Loucy (cell line): ENCODE measurements around the gene FNDC7.

Experiments used
- H2AFZ ChIP-seq: fragments of 200-600 bp; sonication (generic); 2 replicates; pipeline ENCODE4 v1.6.0; 2016; ENCODE audit warnings: antibody characterized with exemption, mild to moderate bottlenecking, low read length, moderate library complexity
- H3F3A ChIP-seq: fragments of 200-600 bp; 2 replicates; pipeline ENCODE4 v1.6.0; 2016; ENCODE audit warnings: antibody characterized with exemption, low read depth, mild to moderate bottlenecking
- H3K27me3 ChIP-seq: fragments of 200-600 bp; sonication (generic); 2 replicates; pipeline ENCODE4 v1.6.1; 2014; ENCODE audit warnings: low read length, mild to moderate bottlenecking; ENCODE audit not compliant: insufficient read depth, poor library complexity, severe bottlenecking
- H3K36me3 ChIP-seq: fragments of 200-600 bp; sonication (generic); 2 replicates; pipeline ENCODE4 v1.6.1; 2016; ENCODE audit warnings: low read length; ENCODE audit not compliant: insufficient read depth
- H3K4me1 ChIP-seq: fragments of 200-600 bp; sonication (generic); 2 replicates; pipeline ENCODE4 v1.5.1; 2014; ENCODE audit warnings: low read length, mild to moderate bottlenecking; ENCODE audit not compliant: insufficient read depth, poor library complexity, severe bottlenecking
- H3K4me2 ChIP-seq: fragments of 200-600 bp; sonication (generic); 2 replicates; pipeline ENCODE4 v1.6.0; 2014; ENCODE audit warnings: antibody characterized with exemption, low read length, low read depth, mild to moderate bottlenecking; ENCODE audit not compliant: poor library complexity, severe bottlenecking
- H3K4me3 ChIP-seq: fragments of 200-600 bp; sonication (generic); 2 replicates; pipeline ENCODE4 v1.5.1; 2014; ENCODE audit warnings: low read length, mild to moderate bottlenecking, mixed read lengths; ENCODE audit not compliant: poor library complexity, severe bottlenecking
- H3K79me2 ChIP-seq: fragments of 200-600 bp; sonication (generic); 2 replicates; pipeline ENCODE4 v1.6.1; 2014; ENCODE audit warnings: low read length; ENCODE audit not compliant: insufficient read depth
- H3K9ac ChIP-seq: fragments of 200-600 bp; sonication (generic); 2 replicates; pipeline ENCODE4 v1.6.0; 2014; ENCODE audit warnings: mild to moderate bottlenecking, low read depth, low read length, moderate library complexity; ENCODE audit not compliant: poor library complexity, severe bottlenecking
- H3K9me2 ChIP-seq: fragments of 200-600 bp; sonication (generic); replicated peaks from 2 replicates; pipeline ENCODE4 v1.6.1; 2016; ENCODE audit warnings: low read depth, low read length, mixed read lengths
- H3K9me3 ChIP-seq: fragments of 200-600 bp; sonication (generic); 2 replicates; pipeline ENCODE4 v1.6.1; 2014; ENCODE audit warnings: mild to moderate bottlenecking, antibody characterized with exemption, low read length, low read depth; ENCODE audit not compliant: insufficient read depth
- H4K20me1 ChIP-seq: fragments of 200-600 bp; sonication (generic); 2 replicates; pipeline ENCODE4 v1.6.0; 2014; ENCODE audit warnings: antibody characterized with exemption, low read length, mild to moderate bottlenecking; ENCODE audit not compliant: insufficient read depth, poor library complexity, severe bottlenecking
- CTCF ChIP-seq: fragments of 200-600 bp; sonication (generic); conservative IDR thresholded peaks from 2 replicates; pipeline ENCODE4 v1.5.1; 2014; ENCODE audit warnings: mild to moderate bottlenecking, antibody characterized with exemption, low read length
- EZH2phosphoT487 ChIP-seq: fragments of 200-600 bp; IDR thresholded peaks from 2 replicates; pipeline ENCODE4 v1.6.1; 2018; ENCODE audit warnings: antibody characterized with exemption, mild to moderate bottlenecking, moderate library complexity, borderline replicate concordance

FNDC7 gene

GRCh38 chr1:108734171-108734865 lies 21.6 kb downstream of the FNDC7 start:
- H3K4me1 ChIP-seq: no peaks in the 10 kb centered on the region
- H3K9ac ChIP-seq: no peak overlapping the region
- H3K79me2 ChIP-seq: no peaks in the 10 kb centered on the region
- no peak overlapping the region for H3K4me3 ChIP-seq
- no peaks in the 10 kb centered on the region for H3K9me3 ChIP-seq
- no peaks in the 10 kb centered on the region for H3K36me3 ChIP-seq
- H2AFZ ChIP-seq: no peak overlapping the region
- H3K27me3 ChIP-seq: no peaks in the 10 kb centered on the region
- H3K4me2 ChIP-seq: no peak overlapping the region
- no peak for TF ChIP-seq EZH2phosphoT487
- no peak for TF ChIP-seq CTCF
- H3K9me2 ChIP-seq: no peaks in the 10 kb centered on the region
- no peaks in the 10 kb centered on the region for H3F3A ChIP-seq
- H4K20me1 ChIP-seq: no peaks in the 10 kb centered on the region

- Histone ChIP-seq H2AFZ (no peak overlapping the region), H3K9me2 (no peaks in the 10 kb centered on the region), H3K9ac (no peak overlapping the region), H3K4me2 (no peak overlapping the region), H4K20me1 (peaks cover under 1% of the 10 kb centered on the region), H3K4me1 (peaks cover 4% of the 10 kb centered on the region), H3K27me3 (no peaks in the 10 kb centered on the region), H3K79me2 (peaks cover 4% of the 10 kb centered on the region), H3K36me3 (no peaks in the 10 kb centered on the region), H3K9me3 (no peaks in the 10 kb centered on the region), H3K4me3 (no peak overlapping the region), H3F3A (no peaks in the 10 kb centered on the region)
- TF ChIP-seq EZH2phosphoT487 (no peak), CTCF (no peak)
Measured at GRCh38 chr1:108742253-108742652, 29.5 kb downstream of the FNDC7 start.

- H3K36me3 ChIP-seq: no peaks in the 10 kb centered on the region
- no peaks in the 10 kb centered on the region for H3F3A ChIP-seq
- no peaks in the 10 kb centered on the region for H3K9me3 ChIP-seq
- H3K9me2 ChIP-seq: no peaks in the 10 kb centered on the region
- TF ChIP-seq EZH2phosphoT487 (no peak), CTCF (no peak)
- peak overlapping the region; percentile 93 for H2AFZ ChIP-seq
- peaks cover 24% of the 10 kb centered on the region for H4K20me1 ChIP-seq
- peak overlapping the region; percentile 35 for H3K9ac ChIP-seq
- H3K27me3 ChIP-seq: no peaks in the 10 kb centered on the region
- H3K4me2 ChIP-seq: peak overlapping the region; percentile 55
- H3K79me2 ChIP-seq: peaks cover 39% of the 10 kb centered on the region
- peak overlapping the region; percentile 96 for H3K4me3 ChIP-seq
- H3K4me1 ChIP-seq: peaks cover 28% of the 10 kb centered on the region
Measured at GRCh38 chr1:108745980-108746381, 33.3 kb downstream of the FNDC7 start.
